ENCODE measurements around the gene CYP2C19.
"Not testable (repeated sequence)": the region's sequence is repeated elsewhere in the genome, so short reads cannot be mapped to it uniquely, and the experiment has no call there.

CYP2C19 gene

GRCh38 chr10:94889123-94889522 lies 126.6 kb downstream of the CYP2C19 start:
- no peak for DNase-seq

- DNase-seq, result no peak
Measured at GRCh38 chr10:94890264-94891022, 128.0 kb downstream of the CYP2C19 start.

- not testable (repeated sequence) for DNase-seq
Measured at GRCh38 chr10:94898414-94898813, 135.9 kb downstream of the CYP2C19 start.

- no peak for DNase-seq
Measured at GRCh38 chr10:94902080-94902479, 139.6 kb downstream of the CYP2C19 start.

- no peak for DNase-seq
Measured at GRCh38 chr10:94902570-94902969, 140.1 kb downstream of the CYP2C19 start.

Data from AML-193 (cell line).